ENCODE measurements around the gene ATP1B3.
"Not testable (repeated sequence)": the region's sequence is repeated elsewhere in the genome, so short reads cannot be mapped to it uniquely, and the experiment has no call there.

Gene ATP1B3

GRCh38 chr3:141901914-141902313 lies 25.5 kb downstream of the ATP1B3 start:
- H3K36me3 Mint-ChIP-seq (ENCODE audit: low read depth) = peaks cover 55% of the 10 kb centered on the region

DNA sequence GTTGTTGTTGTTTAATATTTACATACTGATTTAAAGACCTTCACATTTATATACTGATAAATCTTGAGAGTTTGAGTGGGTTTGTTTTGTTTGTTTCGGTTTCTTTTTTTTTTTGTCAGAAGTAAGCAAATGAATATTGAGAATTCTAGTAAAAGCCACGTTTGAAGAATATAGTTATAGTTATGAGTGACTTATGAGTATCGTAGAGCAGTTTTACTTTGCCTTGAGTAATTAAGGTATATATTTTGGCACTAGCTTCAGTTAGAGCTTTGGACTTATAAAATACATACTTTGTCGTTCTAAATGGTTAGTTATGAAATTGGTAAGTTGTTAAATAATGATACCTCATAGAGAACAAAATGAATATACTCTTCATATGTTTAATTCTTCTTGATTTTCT lies 27.8 kb downstream of the ATP1B3 start:
- Mint-ChIP-seq H3K4me1 (ENCODE audit: low read depth) (peaks cover 5% of the 10 kb centered on the region), H3K4me3 (no peak overlapping the region), H3K27ac (no peak overlapping the region), H3K27me3 (ENCODE audit: low read depth) (no peaks in the 10 kb centered on the region), H3K36me3 (ENCODE audit: low read depth) (peaks cover 55% of the 10 kb centered on the region), H3K9me3 (peaks cover 9% of the 10 kb centered on the region)
- no peak for DNase-seq (ENCODE audit: low spot score)

More at GRCh38 chr3:141901914-141902313, 25.5 kb downstream of the ATP1B3 start:
- Mint-ChIP-seq H3K27ac (no peak overlapping the region), H3K4me1 (ENCODE audit: low read depth) (peaks cover 5% of the 10 kb centered on the region), H3K4me3 (no peak overlapping the region), H3K9me3 (peaks cover 16% of the 10 kb centered on the region), H3K27me3 (ENCODE audit: low read depth) (no peaks in the 10 kb centered on the region)
- DNase-seq (ENCODE audit: low spot score) = no peak

DNA sequence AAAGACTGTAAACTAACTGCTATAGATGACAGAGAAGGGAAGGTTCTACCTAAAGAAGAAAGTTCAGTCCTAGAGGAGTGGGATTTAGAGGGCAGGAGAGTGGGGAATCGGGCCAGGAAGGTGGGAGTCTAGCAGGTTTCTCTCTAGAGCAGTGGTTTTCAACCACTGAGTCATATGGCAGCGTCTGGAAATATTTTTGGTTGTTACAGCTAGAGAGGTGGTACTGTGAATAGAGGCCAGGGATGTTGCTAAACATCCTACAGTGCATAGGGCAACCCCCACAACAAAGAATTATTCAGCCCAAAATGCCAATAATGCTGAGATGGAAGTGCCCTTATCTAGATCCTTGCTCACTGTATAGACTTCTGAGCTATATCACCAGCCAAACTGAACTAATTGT lies 28.7 kb downstream of the ATP1B3 start:
- peaks cover 51% of the 10 kb centered on the region for H3K36me3 Mint-ChIP-seq (ENCODE audit: low read depth)
- H3K4me3 Mint-ChIP-seq = no peak overlapping the region
- no peaks in the 10 kb centered on the region for H3K27me3 Mint-ChIP-seq (ENCODE audit: low read depth)

GRCh38 chr3:141909408-141909807 lies 33.0 kb downstream of the ATP1B3 start:
- Mint-ChIP-seq H3K27ac (no peak overlapping the region), H3K27me3 (ENCODE audit: low read depth) (no peaks in the 10 kb centered on the region), H3K36me3 (ENCODE audit: low read depth) (peaks cover 59% of the 10 kb centered on the region), H3K4me3 (no peak overlapping the region), H3K4me1 (ENCODE audit: low read depth) (peaks cover 5% of the 10 kb centered on the region), H3K9me3 (peaks cover 5% of the 10 kb centered on the region)
- no peak for DNase-seq (ENCODE audit: low spot score)

More for the DNA sequence above, 28.7 kb downstream of the ATP1B3 start:
- Mint-ChIP-seq H3K4me1 (ENCODE audit: low read depth) (peaks cover 5% of the 10 kb centered on the region), H3K27ac (no peak overlapping the region), H3K9me3 (peaks cover 6% of the 10 kb centered on the region)
- DNase-seq (ENCODE audit: low spot score) = no peak

- peaks cover 57% of the 10 kb centered on the region for H3K36me3 Mint-ChIP-seq (ENCODE audit: low read depth)
- H3K4me3 Mint-ChIP-seq; H3K9me3 Mint-ChIP-seq; H3K27me3 Mint-ChIP-seq (ENCODE audit: low read depth); DNase-seq (ENCODE audit: low spot score); H3K27ac Mint-ChIP-seq; H3K4me1 Mint-ChIP-seq (ENCODE audit: low read depth): not testable (repeated sequence)
These were observed 33.5 kb downstream of the ATP1B3 start for GRCh38 chr3:141909986-141910385.

DNA sequence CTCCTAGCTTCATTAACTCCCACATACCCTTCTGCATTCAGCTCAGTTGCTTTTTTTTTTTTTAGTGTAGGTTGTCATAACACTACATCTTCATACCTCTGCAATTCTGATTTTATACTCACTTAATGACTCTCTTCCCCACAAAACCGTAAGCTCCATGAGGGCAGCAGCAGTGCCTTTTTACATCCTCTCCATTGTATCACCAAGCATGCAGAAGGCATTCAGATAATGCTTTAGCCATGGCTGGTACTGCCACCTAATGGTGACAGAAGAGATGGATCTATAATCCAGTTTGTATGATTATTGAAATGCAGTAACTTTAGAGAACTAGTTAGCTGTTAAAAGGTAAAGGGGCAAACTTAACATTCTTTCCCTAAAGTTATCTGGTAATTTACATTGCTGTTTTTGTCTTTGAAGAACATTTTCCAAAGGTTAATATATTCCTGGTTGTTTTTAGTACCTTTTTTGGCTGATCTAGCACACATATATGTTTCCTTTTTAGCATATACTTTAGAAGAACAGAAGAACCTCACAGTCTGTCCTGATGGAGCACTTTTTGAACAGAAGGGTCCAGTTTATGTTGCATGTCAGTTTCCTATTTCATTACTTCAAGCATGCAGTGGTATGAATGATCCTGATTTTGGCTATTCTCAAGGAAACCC lies 36.8 kb downstream of the ATP1B3 start:
- DNase-seq (ENCODE audit: low spot score) = peak; percentile 37
- Mint-ChIP-seq H3K36me3 (ENCODE audit: low read depth) (peaks cover 55% of the 10 kb centered on the region), H3K4me1 (ENCODE audit: low read depth) (peaks cover 5% of the 10 kb centered on the region), H3K4me3 (no peak overlapping the region), H3K27ac (no peak overlapping the region), H3K27me3 (ENCODE audit: low read depth) (no peaks in the 10 kb centered on the region), H3K9me3 (peaks cover 5% of the 10 kb centered on the region)

GRCh38 chr3:141914311-141914710 lies 37.9 kb downstream of the ATP1B3 start:
- no peak overlapping the region for H3K27ac Mint-ChIP-seq
- H3K9me3 Mint-ChIP-seq = peaks cover 5% of the 10 kb centered on the region
- H3K4me1 Mint-ChIP-seq (ENCODE audit: low read depth) = peaks cover 5% of the 10 kb centered on the region
- H3K36me3 Mint-ChIP-seq (ENCODE audit: low read depth) = peaks cover 45% of the 10 kb centered on the region
- no peak for DNase-seq (ENCODE audit: low spot score)
- no peaks in the 10 kb centered on the region for H3K27me3 Mint-ChIP-seq (ENCODE audit: low read depth)
- no peak overlapping the region for H3K4me3 Mint-ChIP-seq

- Mint-ChIP-seq H3K36me3 (ENCODE audit: low read depth) (peaks cover 41% of the 10 kb centered on the region), H3K4me1 (ENCODE audit: low read depth) (peaks cover 5% of the 10 kb centered on the region), H3K27me3 (ENCODE audit: low read depth) (no peaks in the 10 kb centered on the region), H3K27ac (no peak overlapping the region), H3K9me3 (peaks cover 5% of the 10 kb centered on the region), H3K4me3 (no peak overlapping the region)
- DNase-seq (ENCODE audit: low spot score) = no peak
These were observed 38.6 kb downstream of the ATP1B3 start for GRCh38 chr3:141915016-141915415.

DNA sequence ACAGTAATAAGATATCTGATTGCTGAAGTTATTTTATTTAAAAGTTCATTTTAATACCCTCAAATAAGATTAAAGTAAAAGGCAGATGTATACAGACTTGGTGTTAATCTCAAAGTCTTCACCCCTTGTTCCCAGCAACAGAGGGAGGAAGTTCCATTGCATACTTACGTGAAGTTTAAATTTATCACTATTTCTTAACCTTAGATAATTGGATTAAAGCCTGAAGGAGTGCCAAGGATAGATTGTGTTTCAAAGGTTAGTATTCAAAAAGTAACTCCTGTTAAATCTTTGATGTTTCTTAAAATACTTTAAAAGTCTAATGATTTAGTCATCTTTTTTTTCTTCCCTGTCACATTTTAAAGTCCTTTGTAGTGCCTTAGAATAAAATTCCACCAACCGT lies 39.3 kb downstream of the ATP1B3 start:
- Mint-ChIP-seq H3K4me1 (ENCODE audit: low read depth) (peaks cover 2% of the 10 kb centered on the region), H3K27me3 (ENCODE audit: low read depth) (no peaks in the 10 kb centered on the region), H3K27ac (no peak overlapping the region), H3K36me3 (ENCODE audit: low read depth) (peaks cover 36% of the 10 kb centered on the region), H3K4me3 (no peak overlapping the region), H3K9me3 (peaks cover 5% of the 10 kb centered on the region)
- DNase-seq (ENCODE audit: low spot score) = no peak

- H3K36me3 Mint-ChIP-seq (ENCODE audit: low read depth) = peaks cover 32% of the 10 kb centered on the region
- DNase-seq (ENCODE audit: low spot score) = no peak
- no peaks in the 10 kb centered on the region for H3K27me3 Mint-ChIP-seq (ENCODE audit: low read depth)
These were observed 44.3 kb downstream of the ATP1B3 start for GRCh38 chr3:141920701-141921100.

DNA sequence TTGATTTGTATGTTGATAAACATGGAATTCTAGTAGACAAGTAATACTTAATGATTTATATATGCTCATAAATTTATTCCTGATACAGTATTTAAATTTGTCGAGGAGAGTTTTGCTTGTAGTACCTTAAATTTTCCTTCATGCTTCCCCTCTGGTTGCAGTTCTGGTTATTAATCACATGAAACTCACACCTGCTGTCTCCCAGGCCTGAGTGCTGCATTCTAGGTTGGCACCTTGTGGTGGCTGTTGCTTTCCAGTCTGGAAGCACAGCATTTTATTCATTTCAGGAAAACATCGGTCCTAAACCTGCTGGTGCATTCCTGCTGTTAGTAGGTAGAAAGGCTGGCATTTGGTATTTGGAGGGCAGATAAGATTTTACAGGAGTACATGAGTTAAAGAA lies 44.9 kb downstream of the ATP1B3 start:
- DNase-seq (ENCODE audit: low spot score) = no peak
- peaks cover 30% of the 10 kb centered on the region for H3K36me3 Mint-ChIP-seq (ENCODE audit: low read depth)
- H3K9me3 Mint-ChIP-seq = no peaks in the 10 kb centered on the region
- no peaks in the 10 kb centered on the region for H3K27me3 Mint-ChIP-seq (ENCODE audit: low read depth)
- no peak overlapping the region for H3K4me3 Mint-ChIP-seq
- no peaks in the 10 kb centered on the region for H3K4me1 Mint-ChIP-seq (ENCODE audit: low read depth)
- H3K27ac Mint-ChIP-seq = no peak overlapping the region

More at GRCh38 chr3:141920701-141921100, 44.3 kb downstream of the ATP1B3 start:
- H3K4me1 Mint-ChIP-seq (ENCODE audit: low read depth) = no peaks in the 10 kb centered on the region
- H3K4me3 Mint-ChIP-seq = no peak overlapping the region
- H3K27ac Mint-ChIP-seq = no peak overlapping the region
- H3K9me3 Mint-ChIP-seq = no peaks in the 10 kb centered on the region

DNA sequence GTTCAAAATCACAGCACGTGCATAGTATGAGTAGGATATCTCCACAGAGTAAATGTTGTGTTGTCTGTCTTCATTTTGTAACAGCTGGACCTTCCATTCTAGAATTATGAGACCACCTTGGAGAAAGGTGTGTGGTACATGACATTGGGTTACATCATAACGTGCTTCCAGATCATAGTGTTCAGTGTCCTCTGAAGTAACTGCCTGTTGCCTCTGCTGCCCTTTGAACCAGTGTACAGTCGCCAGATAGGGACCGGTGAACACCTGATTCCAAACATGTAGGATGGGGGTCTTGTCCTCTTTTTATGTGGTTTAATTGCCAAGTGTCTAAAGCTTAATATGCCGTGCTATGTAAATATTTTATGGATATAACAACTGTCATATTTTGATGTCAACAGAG lies 49.2 kb downstream of the ATP1B3 start:
- not testable (repeated sequence) for H3K4me1 Mint-ChIP-seq (ENCODE audit: low read depth)
- peaks cover 38% of the 10 kb centered on the region for H3K36me3 Mint-ChIP-seq (ENCODE audit: low read depth)

GRCh38 chr3:141926929-141927328 lies 50.5 kb downstream of the ATP1B3 start:
- Mint-ChIP-seq H3K27me3 (ENCODE audit: low read depth) (no peaks in the 10 kb centered on the region), H3K27ac (no peak overlapping the region), H3K9me3 (no peaks in the 10 kb centered on the region), H3K4me1 (ENCODE audit: low read depth) (no peaks in the 10 kb centered on the region), H3K4me3 (no peak overlapping the region), H3K36me3 (ENCODE audit: low read depth) (peaks cover 33% of the 10 kb centered on the region)
- DNase-seq (ENCODE audit: low spot score) = no peak

More for the DNA sequence above, 49.2 kb downstream of the ATP1B3 start:
- H3K27ac Mint-ChIP-seq; H3K4me3 Mint-ChIP-seq; H3K9me3 Mint-ChIP-seq; DNase-seq (ENCODE audit: low spot score); H3K27me3 Mint-ChIP-seq (ENCODE audit: low read depth): not testable (repeated sequence)

- Mint-ChIP-seq H3K4me1 (ENCODE audit: low read depth) (no peaks in the 10 kb centered on the region), H3K36me3 (ENCODE audit: low read depth) (peaks cover 24% of the 10 kb centered on the region), H3K27me3 (ENCODE audit: low read depth) (no peaks in the 10 kb centered on the region), H3K9me3 (no peaks in the 10 kb centered on the region), H3K4me3 (no peak overlapping the region), H3K27ac (no peak overlapping the region)
- DNase-seq (ENCODE audit: low spot score) = no peak
These were observed 52.3 kb downstream of the ATP1B3 start for GRCh38 chr3:141928631-141929270.

Data from T-helper 2 cell treated with Interferon-gamma antibody and Interleukin-4, amounts not matched to agents 5 μg/mL and 100 μg/mL, for 36 hours (primary cell).